ENCODE data around the gene CAPG.

Gene CAPG

DNA sequence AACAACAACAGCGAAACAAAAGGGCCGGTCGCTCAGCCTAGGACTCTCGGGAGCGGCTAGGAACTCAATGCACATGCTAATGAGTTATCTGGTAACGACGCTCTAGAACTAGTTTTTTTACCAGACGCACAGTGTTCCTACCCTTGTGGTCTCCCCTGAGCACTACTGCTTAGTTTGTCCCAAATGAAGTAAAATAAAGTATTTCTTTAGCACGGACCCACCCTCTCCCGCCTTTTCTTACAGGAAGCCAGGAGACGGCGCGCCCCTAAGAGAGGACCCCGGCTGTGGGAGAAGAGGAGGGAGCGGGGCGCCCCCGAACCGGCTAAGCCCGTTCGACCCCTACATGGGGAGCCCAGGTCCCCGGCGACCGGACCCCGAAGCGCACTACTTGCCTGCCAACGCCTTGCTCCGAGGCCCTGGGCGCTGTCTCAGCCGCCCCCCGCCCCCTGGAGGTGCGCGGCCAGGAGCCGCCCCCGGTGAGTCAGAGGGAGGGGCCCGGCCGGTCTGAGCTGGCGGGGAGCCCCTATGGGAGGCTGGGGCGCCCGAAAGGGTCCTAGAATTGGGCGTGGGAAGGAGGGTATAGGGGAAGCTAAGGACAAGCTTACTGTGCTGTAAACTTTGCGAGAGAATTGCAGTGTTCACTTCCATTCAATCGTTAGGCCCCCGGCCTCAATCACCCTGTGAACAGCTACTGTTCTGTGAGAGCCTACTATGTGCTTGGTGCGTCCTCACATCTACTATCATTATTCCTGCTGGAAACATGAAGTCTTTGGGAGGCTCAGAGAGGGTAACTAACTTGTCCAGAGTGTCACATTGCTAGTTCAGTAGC lies 3.6 kb upstream of the CAPG start:
- FAIRE-seq (no peak), DNase-seq (ENCODE audit: insufficient read length, low spot score) (no peak)
- TF ChIP-seq POLR2A (IDR thresholded peaks at IDR 0.05; ENCODE audit: low read depth, low read length) (no peak), POU2F2 (IDR thresholded peaks at IDR 0.05; ENCODE audit: low read depth, low read length) (no peak), TAF1 (IDR thresholded peaks at IDR 0.05; ENCODE audit: low read depth, low read length) (no peak), SPI1 (IDR thresholded peaks at IDR 0.05; ENCODE audit: low read depth, low read length) (no peak), PAX5 (IDR thresholded peaks at IDR 0.05; ENCODE audit: insufficient read depth, low read length, severe bottlenecking) (no peak), POLR2AphosphoS5 (IDR thresholded peaks at IDR 0.05; ENCODE audit: low read depth, low read length) (no peak)

DNA sequence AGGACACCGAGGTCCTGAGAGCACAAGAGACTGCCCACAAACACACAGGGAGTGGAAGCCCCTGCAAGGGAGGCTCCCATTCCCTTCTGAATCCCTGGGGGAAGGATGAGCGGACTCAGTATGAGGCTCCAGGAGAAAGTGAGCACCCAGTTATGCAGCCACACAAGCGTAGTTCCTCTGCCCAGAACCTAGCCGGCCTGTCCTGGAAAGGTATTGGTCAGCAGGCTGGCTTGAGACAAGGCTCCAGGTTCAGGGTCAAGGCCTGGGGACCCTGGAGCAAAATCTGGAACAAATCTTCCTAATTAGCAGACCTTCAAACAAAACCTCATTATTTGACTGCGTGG lies 1.2 kb upstream of the CAPG start:
- DNase-seq (ENCODE audit: insufficient read length, low spot score) (no peak), FAIRE-seq (no peak)
- no peak for TF ChIP-seq POU2F2 (IDR thresholded peaks at IDR 0.05; ENCODE audit: low read depth, low read length)
- no peak for TF ChIP-seq PAX5 (IDR thresholded peaks at IDR 0.05; ENCODE audit: insufficient read depth, low read length, severe bottlenecking)
- no peak for TF ChIP-seq SPI1 (IDR thresholded peaks at IDR 0.05; ENCODE audit: low read depth, low read length)
- TF ChIP-seq POLR2A (IDR thresholded peaks at IDR 0.05; ENCODE audit: low read depth, low read length): no peak
- TF ChIP-seq TAF1 (IDR thresholded peaks at IDR 0.05; ENCODE audit: low read depth, low read length): no peak
- no peak for TF ChIP-seq POLR2AphosphoS5 (IDR thresholded peaks at IDR 0.05; ENCODE audit: low read depth, low read length)

DNA sequence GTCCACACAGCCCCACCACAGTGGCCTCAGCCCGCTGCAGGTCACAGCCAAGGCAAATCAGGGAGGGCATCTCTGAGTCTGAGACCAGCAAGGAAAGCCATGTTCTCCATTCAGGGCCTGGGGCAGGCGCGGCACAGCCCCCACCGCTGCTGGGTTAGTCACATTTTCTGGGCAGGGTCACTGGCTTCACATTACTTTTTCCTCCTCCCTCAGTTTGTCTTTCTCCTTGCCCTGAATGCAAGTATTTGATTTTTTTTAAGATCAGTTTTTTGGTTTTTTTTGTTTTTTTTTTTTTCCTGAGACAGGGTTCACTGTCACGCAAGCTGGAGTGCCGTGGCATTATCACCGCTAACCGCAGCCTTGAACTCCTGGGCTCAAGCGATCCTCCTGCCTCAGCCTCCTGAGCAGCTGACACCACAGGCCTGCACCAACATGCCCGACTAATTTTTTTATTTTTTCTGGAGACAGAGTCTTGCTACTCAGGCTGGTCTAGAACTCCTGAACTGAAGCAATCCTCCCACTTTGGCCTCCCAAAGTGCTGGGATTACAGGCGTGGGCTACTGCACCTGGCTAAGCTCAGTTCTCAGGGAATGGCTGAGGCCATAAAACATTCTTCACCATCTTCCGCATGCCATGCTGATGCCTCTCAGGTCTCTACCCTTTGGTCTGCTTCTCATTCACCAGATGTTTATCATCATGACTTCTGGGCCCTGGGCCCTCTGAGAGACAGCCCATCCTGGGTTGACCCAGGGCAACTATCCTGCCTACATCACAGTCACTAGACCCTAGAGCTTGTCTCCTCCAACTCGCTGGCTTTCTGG lies 628 bp upstream of the CAPG start:
- FAIRE-seq (no peak), DNase-seq (ENCODE audit: insufficient read length, low spot score) (no peak)

DNA sequence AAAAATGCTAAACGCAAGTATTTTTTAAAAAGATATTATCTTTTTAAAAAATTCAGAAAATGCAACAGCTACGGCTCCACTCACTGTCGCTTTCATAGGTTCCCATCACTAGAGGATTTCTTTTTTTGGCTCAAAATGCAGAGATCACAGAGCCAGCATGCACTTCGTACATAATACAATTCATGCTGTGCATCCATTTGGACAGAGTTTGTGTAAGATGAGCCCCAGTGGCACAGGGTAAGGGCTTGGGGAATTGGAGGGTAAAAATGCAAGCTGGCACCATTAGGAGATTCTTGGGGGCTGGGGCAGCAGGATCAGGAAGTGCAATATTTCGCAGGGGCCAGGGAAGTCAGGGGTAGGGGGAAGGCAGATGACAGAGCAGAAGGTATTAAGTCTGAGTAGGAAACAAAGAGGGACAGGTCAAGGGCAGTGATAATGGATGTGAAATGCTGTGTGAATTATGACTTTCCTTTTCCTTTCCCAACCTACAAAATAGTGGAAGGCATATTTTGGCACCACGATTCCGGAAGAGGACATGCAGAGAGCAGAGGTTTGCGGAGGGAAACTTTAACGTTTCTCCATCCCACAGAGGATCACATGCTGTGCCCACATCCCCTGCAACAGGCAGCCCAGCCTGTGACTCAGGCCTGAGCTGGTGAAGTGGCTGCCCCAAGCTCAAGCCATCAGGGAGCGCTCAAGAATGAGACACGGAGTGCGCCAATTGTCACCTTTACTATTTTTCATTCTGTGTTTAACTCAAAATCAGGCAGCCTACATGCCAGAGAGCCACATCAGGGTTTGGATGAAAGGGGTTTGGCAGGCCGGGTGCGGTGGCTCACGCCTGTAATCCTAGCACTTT lies 4.7 kb downstream of the CAPG start:
- no peak for DNase-seq (ENCODE audit: insufficient read length, low spot score)
- no peak for TF ChIP-seq PAX5 (IDR thresholded peaks at IDR 0.05; ENCODE audit: insufficient read depth, low read length, severe bottlenecking)
- TF ChIP-seq POLR2A (IDR thresholded peaks at IDR 0.05; ENCODE audit: low read depth, low read length): no peak
- TF ChIP-seq TAF1 (IDR thresholded peaks at IDR 0.05; ENCODE audit: low read depth, low read length): no peak
- peak; percentile 71 for FAIRE-seq

More for the DNA sequence above, 628 bp upstream of the CAPG start:
- TF ChIP-seq POU2F2 (IDR thresholded peaks at IDR 0.05; ENCODE audit: low read depth, low read length): no peak

DNA sequence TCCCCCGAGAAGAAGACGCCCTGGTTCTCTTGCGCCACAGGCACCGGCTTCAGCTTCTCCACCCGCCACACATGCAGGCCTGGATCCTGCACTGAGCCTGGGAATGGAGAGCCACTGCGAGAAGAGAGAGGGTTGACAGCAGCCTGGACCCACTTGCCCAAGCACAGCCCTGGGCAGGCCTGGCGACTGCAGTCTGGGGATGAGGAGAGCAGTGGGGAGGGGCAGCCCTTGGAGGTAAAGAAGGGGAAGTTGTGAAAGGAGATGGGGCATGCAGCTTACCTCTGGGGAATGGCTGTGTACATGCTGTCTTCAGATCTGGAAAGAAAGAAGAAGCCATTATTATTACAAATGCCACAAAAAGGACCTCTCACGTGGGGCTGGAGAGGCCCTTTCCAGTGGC lies 8.3 kb downstream of the CAPG start:
- DNase-seq (ENCODE audit: insufficient read length, low spot score): no peak

DNA sequence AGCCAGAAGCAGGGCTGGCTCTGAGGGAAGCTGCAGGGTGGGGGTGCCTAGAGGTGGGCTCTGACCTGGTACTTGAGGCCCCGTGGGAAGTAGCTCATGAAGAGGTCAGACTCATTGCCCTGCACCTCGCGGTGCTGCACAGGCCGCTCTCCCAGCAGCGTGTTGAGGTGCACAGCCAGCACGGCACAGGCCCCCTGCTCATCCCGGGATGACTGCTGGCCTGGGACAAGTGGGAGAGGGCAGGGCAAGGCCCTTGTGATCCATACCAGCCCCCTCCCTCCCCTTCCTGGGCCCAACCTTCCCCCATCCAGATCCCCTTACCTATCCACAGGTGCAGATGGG lies 8.7 kb downstream of the CAPG start:
- FAIRE-seq (no peak), DNase-seq (ENCODE audit: insufficient read length, low spot score) (no peak)
- TF ChIP-seq SPI1 (IDR thresholded peaks at IDR 0.05; ENCODE audit: low read depth, low read length): no peak
- TF ChIP-seq TAF1 (IDR thresholded peaks at IDR 0.05; ENCODE audit: low read depth, low read length): no peak
- no peak for TF ChIP-seq PAX5 (IDR thresholded peaks at IDR 0.05; ENCODE audit: insufficient read depth, low read length, severe bottlenecking)
- TF ChIP-seq POU2F2 (IDR thresholded peaks at IDR 0.05; ENCODE audit: low read depth, low read length): no peak
- TF ChIP-seq POLR2A (IDR thresholded peaks at IDR 0.05; ENCODE audit: low read depth, low read length): no peak
- TF ChIP-seq POLR2AphosphoS5 (IDR thresholded peaks at IDR 0.05; ENCODE audit: low read depth, low read length): no peak

More for the DNA sequence above, 8.3 kb downstream of the CAPG start:
- FAIRE-seq: no peak
- TF ChIP-seq POLR2AphosphoS5 (IDR thresholded peaks at IDR 0.05; ENCODE audit: low read depth, low read length): no peak

DNA sequence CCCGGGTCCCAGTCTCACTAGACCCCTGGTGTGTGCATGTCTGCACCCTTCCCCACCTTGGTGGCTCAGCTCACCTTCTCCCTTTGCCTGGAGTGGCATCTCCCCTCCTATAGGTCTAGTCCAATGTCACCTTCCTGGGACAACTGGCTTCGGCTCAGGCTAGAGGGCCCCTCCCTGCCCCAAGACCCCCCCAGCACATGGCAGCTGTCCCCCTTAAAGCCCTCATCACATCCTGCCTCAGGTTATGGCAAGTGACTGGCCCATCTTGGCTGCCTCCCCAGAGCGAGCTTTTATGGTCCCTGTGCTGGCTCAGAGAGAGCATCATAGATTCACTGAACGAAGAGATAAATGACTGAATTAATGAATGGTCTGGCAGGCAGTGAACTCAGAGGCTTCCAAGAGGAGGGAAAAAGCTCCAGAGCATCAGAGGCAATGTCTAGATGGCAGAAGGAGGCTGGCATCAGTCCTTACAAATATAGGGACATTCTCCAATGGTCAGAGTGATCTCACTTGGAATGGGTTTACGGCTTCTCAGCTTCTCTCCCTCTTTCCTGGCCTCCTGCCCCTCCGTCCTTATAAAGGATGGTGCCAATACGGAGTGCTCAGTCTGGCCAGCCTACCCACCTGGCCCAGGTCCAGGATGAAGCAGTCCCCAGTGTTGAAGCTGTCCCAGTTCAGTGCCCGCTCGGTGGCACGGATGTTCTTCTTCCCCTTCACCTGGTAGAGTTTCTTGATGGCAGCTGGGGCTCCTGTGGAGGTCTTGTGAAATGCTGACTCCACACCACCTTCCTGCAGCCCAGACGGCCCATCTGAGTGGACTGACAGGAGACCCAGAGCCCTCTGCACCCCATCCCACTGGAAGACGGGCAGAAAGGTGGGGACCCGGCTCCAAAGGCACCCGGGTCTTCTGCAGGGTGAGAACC lies 9.4 kb downstream of the CAPG start:
- no peak for DNase-seq (ENCODE audit: insufficient read length, low spot score)
- TF ChIP-seq PAX5 (IDR thresholded peaks at IDR 0.05; ENCODE audit: insufficient read depth, low read length, severe bottlenecking) (no peak), POLR2AphosphoS5 (IDR thresholded peaks at IDR 0.05; ENCODE audit: low read depth, low read length) (no peak), POU2F2 (IDR thresholded peaks at IDR 0.05; ENCODE audit: low read depth, low read length) (no peak), SPI1 (IDR thresholded peaks at IDR 0.05; ENCODE audit: low read depth, low read length) (no peak)
- no peak for FAIRE-seq

DNA sequence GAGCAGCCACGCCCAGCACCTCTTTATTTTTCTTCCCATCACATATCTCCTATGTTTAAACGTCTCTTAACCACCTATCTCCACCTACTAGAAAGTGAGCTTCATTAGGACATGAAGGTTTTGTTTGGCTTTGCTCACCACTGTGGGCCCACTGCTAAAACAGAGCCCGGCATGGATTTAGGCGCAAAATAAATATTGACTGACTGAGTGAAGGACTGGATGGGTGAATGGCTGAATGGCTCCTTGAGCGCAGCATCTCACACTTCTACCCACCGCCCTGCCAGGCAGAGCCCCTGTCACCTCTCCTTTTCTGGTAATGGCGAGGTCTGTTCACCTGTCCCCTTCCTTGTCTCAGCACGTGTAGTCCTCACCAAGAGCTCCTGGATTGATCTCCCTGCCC lies 10.1 kb downstream of the CAPG start:
- TF ChIP-seq POLR2A (IDR thresholded peaks at IDR 0.05; ENCODE audit: low read depth, low read length): no peak
- no peak for TF ChIP-seq TAF1 (IDR thresholded peaks at IDR 0.05; ENCODE audit: low read depth, low read length)
- TF ChIP-seq POU2F2 (IDR thresholded peaks at IDR 0.05; ENCODE audit: low read depth, low read length): no peak
- no peak for TF ChIP-seq PAX5 (IDR thresholded peaks at IDR 0.05; ENCODE audit: insufficient read depth, low read length, severe bottlenecking)
- no peak for TF ChIP-seq SPI1 (IDR thresholded peaks at IDR 0.05; ENCODE audit: low read depth, low read length)
- TF ChIP-seq POLR2AphosphoS5 (IDR thresholded peaks at IDR 0.05; ENCODE audit: low read depth, low read length): no peak

DNA sequence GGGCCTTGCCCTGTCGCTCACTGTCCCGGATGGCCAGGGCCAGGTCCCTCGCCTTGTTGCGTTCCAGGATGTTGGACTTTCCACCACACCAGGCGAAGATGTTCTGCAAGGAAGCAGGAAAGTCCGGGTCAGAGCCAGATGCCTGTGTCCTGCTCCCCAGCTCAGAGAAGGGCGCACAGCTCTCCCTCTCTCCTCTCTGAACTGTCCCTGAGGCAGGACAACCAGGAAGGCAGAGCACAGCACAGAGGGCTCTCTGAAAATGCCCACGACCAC lies 11.0 kb downstream of the CAPG start:
- FAIRE-seq: no peak
- no peak for TF ChIP-seq TAF1 (IDR thresholded peaks at IDR 0.05; ENCODE audit: low read depth, low read length)
- TF ChIP-seq PAX5 (IDR thresholded peaks at IDR 0.05; ENCODE audit: insufficient read depth, low read length, severe bottlenecking): no peak
- no peak for TF ChIP-seq POLR2AphosphoS5 (IDR thresholded peaks at IDR 0.05; ENCODE audit: low read depth, low read length)
- TF ChIP-seq POLR2A (IDR thresholded peaks at IDR 0.05; ENCODE audit: low read depth, low read length): no peak
- no peak for TF ChIP-seq POU2F2 (IDR thresholded peaks at IDR 0.05; ENCODE audit: low read depth, low read length)
- TF ChIP-seq SPI1 (IDR thresholded peaks at IDR 0.05; ENCODE audit: low read depth, low read length): no peak
- no peak for DNase-seq (ENCODE audit: insufficient read length, low spot score)

More for the DNA sequence above, 10.1 kb downstream of the CAPG start:
- FAIRE-seq (no peak), DNase-seq (ENCODE audit: insufficient read length, low spot score) (no peak)

All from GM12891 (cell line).